GM23338 (cell line): ENCODE data around the gene SHISA4. TPM values are rescaled to one million over a fixed set of nuclear protein-coding genes. Genes with fewer than 3 reads are reported as not detected.
A peak's percentile ranks its signal among the peaks of the same experiment; 100 is the strongest.

Experiments used
- ATAC-seq: fragments of 200-7000 bp; cut with Tn5 transposase; 3 replicates; pipeline ENCODE4 v1.9.1; 2020
- DNase-seq: peaks from one replicate; pipeline ENCODE4 v3.0.0-alpha.2; 2015; ENCODE audit warnings: low spot score
- H2AFZ ChIP-seq: fragments of 200-600 bp; sonication (generic); 2 replicates; pipeline ENCODE4 v1.8.0; 2016; ENCODE audit warnings: antibody characterized with exemption, mild to moderate bottlenecking, moderate library complexity
- H3F3A ChIP-seq: fragments of 200-600 bp; sonication (generic); replicated peaks from 2 replicates; pipeline ENCODE4 v1.8.0; 2017; ENCODE audit warnings: antibody characterized with exemption, mixed run types, low read depth
- H3K27ac ChIP-seq: fragments of 200-600 bp; sonication (generic); 2 replicates; pipeline ENCODE4 v1.6.1; 2016; ENCODE audit warnings: low read depth
- H3K27me3 ChIP-seq: fragments of 200-600 bp; sonication (generic); 2 replicates; pipeline ENCODE4 v1.8.0; 2016; ENCODE audit warnings: mild to moderate bottlenecking, mixed run types, moderate library complexity; ENCODE audit not compliant: insufficient read depth
- H3K36me3 ChIP-seq: fragments of 200-600 bp; sonication (generic); 2 replicates; pipeline ENCODE4 v1.8.0; 2016; ENCODE audit warnings: mild to moderate bottlenecking; ENCODE audit not compliant: insufficient read depth
- H3K4me1 ChIP-seq: fragments of 200-600 bp; sonication (generic); 2 replicates; pipeline ENCODE4 v1.8.0; 2016; ENCODE audit warnings: mild to moderate bottlenecking, moderate library complexity; ENCODE audit not compliant: insufficient read depth
- H3K4me2 ChIP-seq: fragments of 200-600 bp; sonication (generic); 2 replicates; pipeline ENCODE4 v1.7.1; 2017; ENCODE audit warnings: mixed run types
- H3K4me3 ChIP-seq: fragments of 200-600 bp; sonication (generic); 2 replicates; pipeline ENCODE4 v1.6.1; 2016; ENCODE audit warnings: mixed run types
- H3K79me2 ChIP-seq: fragments of 200-600 bp; sonication (generic); replicated peaks from 2 replicates; pipeline ENCODE4 v1.8.0; 2017; ENCODE audit warnings: mild to moderate bottlenecking; ENCODE audit not compliant: insufficient read depth
- H3K9me2 ChIP-seq: fragments of 200-600 bp; sonication (generic); 2 replicates; pipeline ENCODE4 v1.8.0; 2017; ENCODE audit not compliant: insufficient read depth
- H4K20me1 ChIP-seq: fragments of 200-600 bp; sonication (generic); replicated peaks from 2 replicates; pipeline ENCODE4 v1.8.0; 2017; ENCODE audit warnings: mild to moderate bottlenecking; ENCODE audit not compliant: insufficient read depth
- H3K27ac Mint-ChIP-seq: 2 replicates; pipeline ENCODE4 v1.8.0; 2020; ENCODE audit warnings: inconsistent platforms, mild to moderate bottlenecking, moderate library complexity, mixed read lengths
- H3K27me3 Mint-ChIP-seq: 3 replicates; pipeline ENCODE4 v1.8.0; 2022; ENCODE audit warnings: low read depth, mild to moderate bottlenecking, moderate library complexity, mixed read lengths, inconsistent platforms; ENCODE audit not compliant: insufficient read depth, poor library complexity
- H3K36me3 Mint-ChIP-seq: 3 replicates; pipeline ENCODE4 v1.8.0; 2021; ENCODE audit warnings: low read depth, mild to moderate bottlenecking, inconsistent platforms, moderate library complexity, mixed read lengths
- H3K4me1 Mint-ChIP-seq: 3 replicates; pipeline ENCODE4 v1.8.0; 2020; ENCODE audit warnings: mild to moderate bottlenecking, inconsistent platforms, mixed read lengths
- H3K4me3 Mint-ChIP-seq: 3 replicates; pipeline ENCODE4 v1.8.0; 2021; ENCODE audit warnings: moderate library complexity, mild to moderate bottlenecking, inconsistent platforms, mixed read lengths
- H3K9me3 Mint-ChIP-seq: 3 replicates; pipeline ENCODE4 v1.8.0; 2020; ENCODE audit warnings: moderate library complexity, mild to moderate bottlenecking, inconsistent platforms, mixed read lengths
- EZH2phosphoT487 ChIP-seq: fragments of 200-600 bp; sonication (generic); IDR thresholded peaks from one replicate; pipeline ENCODE4 v1.8.1; 2018; ENCODE audit warnings: antibody characterized with exemption; ENCODE audit not compliant: unreplicated experiment
- NANOG ChIP-seq: IDR thresholded peaks from 2 replicates; pipeline ENCODE4 v1.6.1; 2016; ENCODE audit warnings: antibody characterized with exemption, borderline replicate concordance
- STAT1 ChIP-seq: IDR thresholded peaks from one replicate; pipeline ENCODE4 v1.6.1; 2016; ENCODE audit warnings: antibody characterized with exemption; ENCODE audit not compliant: unreplicated experiment
- ZNF114 ChIP-seq: fragments of 250-450 bp; sonication (Bioruptor Pico); IDR thresholded peaks from 2 replicates; pipeline ENCODE4 v1.5.0; 2020; ENCODE audit warnings: mild to moderate bottlenecking, moderate library complexity
- ZNF331 ChIP-seq: fragments of 250-450 bp; sonication (Bioruptor Pico); IDR thresholded peaks from 2 replicates; pipeline ENCODE4 v1.5.0; 2020; ENCODE audit warnings: low read depth, mild to moderate bottlenecking, moderate library complexity
- polyA plus RNA-seq: library from polyadenylated mRNA; unstranded; fragments of >200 nt; fragmentation: Nextera tagmentation; extraction: Ambion mirVana; gene quantifications from 2 replicates; pipeline ENCODE4 v1.2.1, GENCODE V29; 2016
- total RNA-seq: library from RNA; depleted of rRNA; stranded (reverse); fragments of >200 nt; shearing (Covaris generic); gene quantifications from 2 replicates; pipeline ENCODE4 v1.2.3, GENCODE V29; 2014
- TF ChIP-seq, protein P1 (sequence below): fragments of 250-450 bp; sonication (Bioruptor Pico); IDR thresholded peaks from 2 replicates; pipeline ENCODE4 v1.5.0; 2020; ENCODE audit warnings: mild to moderate bottlenecking, moderate library complexity

The SHISA4 gene
- total and polyA plus RNA-seq, 2 experiments from 2014 or later = 8.0 to 9.2 TPM

DNA sequence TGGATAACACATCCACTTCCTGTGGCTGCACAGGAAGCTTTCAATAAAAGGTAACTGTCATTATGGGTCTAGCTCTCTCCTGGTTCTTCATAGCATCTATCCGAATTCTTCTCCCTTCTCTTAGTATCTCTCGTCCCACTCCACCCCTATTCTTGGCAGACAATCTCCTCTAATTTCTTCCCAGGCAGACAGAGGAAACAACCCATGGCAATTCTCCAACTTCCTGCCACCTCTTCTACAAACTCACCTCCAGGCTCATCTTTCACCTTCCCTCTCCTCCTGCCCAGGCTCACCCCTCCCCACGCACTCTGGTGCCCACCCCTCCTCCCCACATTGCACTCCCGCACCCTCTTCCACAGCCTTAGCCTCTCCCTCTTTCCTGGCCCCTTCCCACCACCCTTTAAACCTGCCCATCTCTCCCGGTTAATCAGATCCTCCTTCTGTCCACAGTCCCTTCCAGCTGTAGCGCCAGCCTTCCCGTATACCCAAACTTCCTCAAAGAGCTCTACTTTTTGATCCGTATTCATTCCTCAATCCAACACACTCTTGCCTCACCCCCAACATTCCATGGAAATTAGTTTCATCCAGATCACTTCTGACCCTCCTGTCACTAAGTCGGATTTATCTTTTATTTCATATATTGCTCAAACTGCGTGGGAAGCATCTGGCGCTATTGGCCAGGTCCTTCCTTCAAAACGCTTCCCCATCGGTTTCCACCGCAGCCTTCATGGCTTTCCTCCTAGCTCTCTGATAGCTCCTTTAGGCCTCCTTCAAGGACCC, 25.9 kb downstream of the SHISA4 start (continued):
- TF ChIP-seq, protein P1, sequence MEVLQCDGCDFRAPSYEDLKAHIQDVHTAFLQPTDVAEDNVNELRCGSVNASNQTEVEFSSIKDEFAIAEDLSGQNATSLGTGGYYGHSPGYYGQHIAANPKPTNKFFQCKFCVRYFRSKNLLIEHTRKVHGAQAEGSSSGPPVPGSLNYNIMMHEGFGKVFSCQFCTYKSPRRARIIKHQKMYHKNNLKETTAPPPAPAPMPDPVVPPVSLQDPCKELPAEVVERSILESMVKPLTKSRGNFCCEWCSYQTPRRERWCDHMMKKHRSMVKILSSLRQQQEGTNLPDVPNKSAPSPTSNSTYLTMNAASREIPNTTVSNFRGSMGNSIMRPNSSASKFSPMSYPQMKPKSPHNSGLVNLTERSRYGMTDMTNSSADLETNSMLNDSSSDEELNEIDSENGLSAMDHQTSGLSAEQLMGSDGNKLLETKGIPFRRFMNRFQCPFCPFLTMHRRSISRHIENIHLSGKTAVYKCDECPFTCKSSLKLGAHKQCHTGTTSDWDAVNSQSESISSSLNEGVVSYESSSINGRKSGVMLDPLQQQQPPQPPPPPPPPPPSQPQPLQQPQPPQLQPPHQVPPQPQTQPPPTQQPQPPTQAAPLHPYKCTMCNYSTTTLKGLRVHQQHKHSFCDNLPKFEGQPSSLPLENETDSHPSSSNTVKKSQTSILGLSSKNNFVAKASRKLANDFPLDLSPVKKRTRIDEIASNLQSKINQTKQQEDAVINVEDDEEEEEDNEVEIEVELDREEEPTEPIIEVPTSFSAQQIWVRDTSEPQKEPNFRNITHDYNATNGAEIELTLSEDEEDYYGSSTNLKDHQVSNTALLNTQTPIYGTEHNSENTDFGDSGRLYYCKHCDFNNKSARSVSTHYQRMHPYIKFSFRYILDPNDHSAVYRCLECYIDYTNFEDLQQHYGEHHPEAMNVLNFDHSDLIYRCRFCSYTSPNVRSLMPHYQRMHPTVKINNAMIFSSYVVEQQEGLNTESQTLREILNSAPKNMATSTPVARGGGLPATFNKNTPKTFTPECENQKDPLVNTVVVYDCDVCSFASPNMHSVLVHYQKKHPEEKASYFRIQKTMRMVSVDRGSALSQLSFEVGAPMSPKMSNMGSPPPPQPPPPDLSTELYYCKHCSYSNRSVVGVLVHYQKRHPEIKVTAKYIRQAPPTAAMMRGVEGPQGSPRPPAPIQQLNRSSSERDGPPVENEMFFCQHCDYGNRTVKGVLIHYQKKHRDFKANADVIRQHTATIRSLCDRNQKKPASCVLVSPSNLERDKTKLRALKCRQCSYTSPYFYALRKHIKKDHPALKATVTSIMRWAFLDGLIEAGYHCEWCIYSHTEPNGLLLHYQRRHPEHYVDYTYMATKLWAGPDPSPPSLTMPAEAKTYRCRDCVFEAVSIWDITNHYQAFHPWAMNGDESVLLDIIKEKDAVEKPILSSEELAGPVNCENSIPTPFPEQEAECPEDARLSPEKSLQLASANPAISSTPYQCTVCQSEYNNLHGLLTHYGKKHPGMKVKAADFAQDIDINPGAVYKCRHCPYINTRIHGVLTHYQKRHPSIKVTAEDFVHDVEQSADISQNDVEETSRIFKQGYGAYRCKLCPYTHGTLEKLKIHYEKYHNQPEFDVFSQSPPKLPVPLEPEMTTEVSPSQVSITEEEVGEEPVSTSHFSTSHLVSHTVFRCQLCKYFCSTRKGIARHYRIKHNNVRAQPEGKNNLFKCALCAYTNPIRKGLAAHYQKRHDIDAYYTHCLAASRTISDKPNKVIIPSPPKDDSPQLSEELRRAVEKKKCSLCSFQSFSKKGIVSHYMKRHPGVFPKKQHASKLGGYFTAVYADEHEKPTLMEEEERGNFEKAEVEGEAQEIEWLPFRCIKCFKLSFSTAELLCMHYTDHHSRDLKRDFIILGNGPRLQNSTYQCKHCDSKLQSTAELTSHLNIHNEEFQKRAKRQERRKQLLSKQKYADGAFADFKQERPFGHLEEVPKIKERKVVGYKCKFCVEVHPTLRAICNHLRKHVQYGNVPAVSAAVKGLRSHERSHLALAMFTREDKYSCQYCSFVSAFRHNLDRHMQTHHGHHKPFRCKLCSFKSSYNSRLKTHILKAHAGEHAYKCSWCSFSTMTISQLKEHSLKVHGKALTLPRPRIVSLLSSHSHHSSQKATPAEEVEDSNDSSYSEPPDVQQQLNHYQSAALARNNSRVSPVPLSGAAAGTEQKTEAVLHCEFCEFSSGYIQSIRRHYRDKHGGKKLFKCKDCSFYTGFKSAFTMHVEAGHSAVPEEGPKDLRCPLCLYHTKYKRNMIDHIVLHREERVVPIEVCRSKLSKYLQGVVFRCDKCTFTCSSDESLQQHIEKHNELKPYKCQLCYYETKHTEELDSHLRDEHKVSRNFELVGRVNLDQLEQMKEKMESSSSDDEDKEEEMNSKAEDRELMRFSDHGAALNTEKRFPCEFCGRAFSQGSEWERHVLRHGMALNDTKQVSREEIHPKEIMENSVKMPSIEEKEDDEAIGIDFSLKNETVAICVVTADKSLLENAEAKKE (CRISPR knock-in tag) = no peak
- TF ChIP-seq ZNF331 (CRISPR knock-in tag) = no peak
- TF ChIP-seq EZH2phosphoT487 = no peak

DNA sequence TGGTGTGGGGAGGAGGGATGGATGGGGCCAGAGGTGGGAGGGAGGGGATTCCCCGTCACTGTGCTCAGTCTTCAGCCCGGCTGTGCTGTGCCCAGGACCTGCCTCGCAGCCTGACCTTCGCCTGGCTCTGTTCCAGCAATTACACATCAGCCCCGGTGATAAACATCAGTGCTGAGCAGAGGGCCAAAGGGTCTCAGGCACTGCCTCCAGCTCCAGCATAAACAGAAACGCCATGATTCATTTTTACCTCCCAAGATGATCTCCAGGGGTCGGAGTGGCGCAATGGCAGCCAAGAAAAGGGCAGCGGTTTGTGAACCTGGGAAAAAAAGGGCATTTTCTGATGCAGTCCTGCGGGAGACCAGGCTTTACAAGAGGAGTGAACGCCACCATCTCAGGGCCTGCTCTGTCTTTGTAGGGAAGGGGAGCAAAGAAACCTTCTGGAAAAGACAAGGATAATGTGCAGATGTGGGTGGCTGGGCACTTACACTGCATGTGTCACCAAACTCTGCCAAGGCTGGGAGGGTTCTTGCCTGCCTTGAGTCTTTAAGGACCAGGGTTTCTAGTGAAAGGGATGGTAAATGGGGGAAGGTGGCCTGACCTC, 28.1 kb downstream of the SHISA4 start:
- Mint-ChIP-seq H3K4me3 (no peak overlapping the region), H3K27me3 (peaks cover 1% of the 10 kb centered on the region), H3K9me3 (no peaks in the 10 kb centered on the region), H3K36me3 (no peaks in the 10 kb centered on the region), H3K4me1 (peaks cover 6% of the 10 kb centered on the region), H3K27ac (no peak overlapping the region)
- H3K4me2 ChIP-seq = no peak overlapping the region
- H3F3A ChIP-seq = no peaks in the 10 kb centered on the region
- 0 out of 2 replicates have a peak overlapping the region, but pooled peaks have one; percentile 43 for H2AFZ ChIP-seq
- H3K27ac ChIP-seq = no peak overlapping the region
- H3K27me3 ChIP-seq = no peaks in the 10 kb centered on the region
- H3K36me3 ChIP-seq = no peaks in the 10 kb centered on the region
- H3K4me1 ChIP-seq = no peaks in the 10 kb centered on the region
- no peaks in the 10 kb centered on the region for H3K79me2 ChIP-seq
- DNase-seq (no peak), ATAC-seq (no peak)
- no peaks in the 10 kb centered on the region for H4K20me1 ChIP-seq
- no peaks in the 10 kb centered on the region for H3K9me2 ChIP-seq
- no peak for TF ChIP-seq STAT1
- no peak for TF ChIP-seq ZNF114 (CRISPR knock-in tag)
- no peak for TF ChIP-seq NANOG
- H3K4me3 ChIP-seq = no peak overlapping the region
